Activated naive CD8-positive, alpha-beta T cell (primary cell): ENCODE results near the gene REELD1.

Experiments used
- H3K27ac Mint-ChIP-seq: one replicate; pipeline ENCODE4 v1.8.0; 2021; ENCODE audit warnings: mixed read lengths
- H3K27me3 Mint-ChIP-seq: one replicate; pipeline ENCODE4 v1.8.0; 2021; ENCODE audit warnings: mixed read lengths
- H3K36me3 Mint-ChIP-seq: one replicate; pipeline ENCODE4 v1.8.0; 2021; ENCODE audit warnings: mixed read lengths
- H3K4me1 Mint-ChIP-seq: one replicate; pipeline ENCODE4 v1.8.0; 2021; ENCODE audit warnings: low read depth, mixed read lengths
- H3K4me3 Mint-ChIP-seq: one replicate; pipeline ENCODE4 v1.8.0; 2021; ENCODE audit warnings: mild to moderate bottlenecking, mixed read lengths
- H3K9me3 Mint-ChIP-seq: one replicate; pipeline ENCODE4 v1.8.0; 2021; ENCODE audit warnings: low read depth, mixed read lengths

REELD1 gene

DNA sequence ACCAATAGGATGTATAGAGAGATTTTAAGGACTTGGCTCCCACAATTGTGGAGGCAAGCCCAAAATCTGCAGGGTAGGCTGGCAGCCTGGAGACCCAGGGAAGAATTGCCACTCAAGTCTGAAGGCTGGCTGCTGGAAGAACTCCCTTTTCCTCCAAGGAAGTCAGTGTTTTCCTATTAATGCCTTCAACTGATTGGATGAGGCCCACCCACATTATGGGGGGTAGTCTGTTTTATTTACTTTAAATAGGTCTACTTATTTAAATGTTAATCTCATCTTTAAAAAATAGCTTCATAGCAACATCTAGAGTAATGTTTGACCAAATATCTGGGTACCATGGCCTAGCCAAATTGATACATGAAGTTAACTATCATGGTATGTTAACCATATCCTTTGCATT lies 20.1 kb upstream of the REELD1 start:
- H3K4me1 Mint-ChIP-seq, result no peaks in the 10 kb centered on the region
- no peak overlapping the region for H3K27ac Mint-ChIP-seq
- no peak overlapping the region for H3K4me3 Mint-ChIP-seq
- no peaks in the 10 kb centered on the region for H3K9me3 Mint-ChIP-seq
- H3K36me3 Mint-ChIP-seq, result peaks cover 16% of the 10 kb centered on the region
- no peaks in the 10 kb centered on the region for H3K27me3 Mint-ChIP-seq

DNA sequence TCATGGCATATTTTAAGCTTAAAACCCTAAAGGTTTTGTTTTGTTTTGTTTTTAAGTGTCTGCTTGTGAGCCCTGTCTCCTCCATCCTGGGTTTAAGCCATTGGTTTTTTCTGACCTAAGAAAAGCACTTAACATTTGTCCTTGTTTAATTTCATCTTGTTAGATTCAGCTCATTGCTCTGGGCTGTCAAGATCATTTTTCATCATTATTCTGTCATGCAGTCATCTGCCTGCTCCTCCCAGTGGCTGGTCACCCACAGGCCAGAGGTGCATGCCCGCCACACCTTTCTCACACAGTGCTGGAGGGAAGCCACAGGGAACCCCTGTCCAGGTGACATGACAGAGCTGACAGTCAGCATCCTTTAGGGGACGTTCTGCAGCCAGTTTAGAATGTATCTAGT lies 11.7 kb upstream of the REELD1 start:
- Mint-ChIP-seq H3K36me3 (peaks cover 21% of the 10 kb centered on the region), H3K4me3 (no peak overlapping the region), H3K27ac (no peak overlapping the region), H3K4me1 (no peaks in the 10 kb centered on the region), H3K27me3 (no peaks in the 10 kb centered on the region), H3K9me3 (no peaks in the 10 kb centered on the region)

DNA sequence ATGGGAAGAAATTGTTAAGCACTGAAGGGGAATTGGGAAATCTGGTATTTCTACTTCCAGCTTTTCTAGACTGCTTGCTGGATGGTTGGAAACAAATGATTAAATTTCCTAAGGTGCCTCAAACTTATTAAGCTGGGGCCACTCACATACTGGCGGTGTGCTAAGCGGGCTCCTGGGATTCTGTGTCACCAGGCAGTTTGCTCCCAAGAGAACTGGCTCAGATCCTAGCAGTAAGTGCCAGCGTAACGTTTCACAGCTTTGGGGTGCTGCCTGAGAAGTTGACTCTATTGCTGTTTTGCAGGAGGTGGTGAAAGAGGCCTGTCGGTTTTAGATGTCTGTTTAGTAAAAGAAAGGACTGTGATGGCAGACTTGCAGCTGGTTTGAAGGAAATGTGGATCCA lies 6.9 kb upstream of the REELD1 start:
- Mint-ChIP-seq H3K36me3 (peaks cover 19% of the 10 kb centered on the region), H3K4me1 (no peaks in the 10 kb centered on the region), H3K9me3 (no peaks in the 10 kb centered on the region), H3K27me3 (no peaks in the 10 kb centered on the region), H3K4me3 (no peak overlapping the region), H3K27ac (no peak overlapping the region)

DNA sequence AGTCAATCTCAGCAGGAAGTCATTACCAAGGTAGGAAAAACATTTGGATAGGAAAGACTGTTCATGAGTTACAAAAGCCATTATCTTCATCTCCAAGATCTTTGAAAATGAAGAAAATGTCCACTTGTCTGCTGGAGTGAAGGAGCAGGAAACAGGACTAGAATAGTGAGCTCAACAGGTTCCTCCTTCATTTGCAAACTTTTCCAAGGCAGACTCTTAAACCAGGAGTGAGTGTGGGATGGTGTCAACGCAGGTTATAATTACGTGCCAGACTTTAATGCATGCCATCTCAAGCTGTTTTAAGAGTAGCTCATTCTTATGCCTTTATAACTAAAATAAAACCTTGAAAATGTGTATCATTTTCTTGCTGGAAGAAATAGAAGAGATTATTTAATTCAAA lies 3.4 kb upstream of the REELD1 start:
- no peaks in the 10 kb centered on the region for H3K4me1 Mint-ChIP-seq
- no peaks in the 10 kb centered on the region for H3K27me3 Mint-ChIP-seq
- H3K27ac Mint-ChIP-seq, result no peak overlapping the region
- H3K4me3 Mint-ChIP-seq, result no peak overlapping the region
- H3K36me3 Mint-ChIP-seq, result no peaks in the 10 kb centered on the region
- no peaks in the 10 kb centered on the region for H3K9me3 Mint-ChIP-seq

DNA sequence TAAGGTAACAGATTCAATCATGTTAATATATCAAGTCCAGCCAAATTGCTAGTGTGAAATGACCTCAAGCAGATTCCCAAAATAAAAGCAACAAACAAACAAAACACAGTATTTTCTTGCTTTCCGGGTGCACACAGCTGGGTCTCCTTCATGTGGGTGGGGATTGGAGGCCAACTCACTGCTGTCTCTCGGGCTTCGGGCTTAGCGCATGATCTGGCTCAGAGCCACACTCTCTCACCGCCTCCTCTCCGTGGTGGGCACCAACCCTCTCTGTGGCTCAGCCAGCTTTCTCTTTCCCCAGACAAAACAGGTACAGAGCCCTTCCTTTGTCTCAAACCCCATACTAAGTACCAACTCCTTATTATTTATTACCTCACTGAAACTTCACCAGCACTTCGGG lies 2.9 kb upstream of the REELD1 start:
- H3K36me3 Mint-ChIP-seq, result no peaks in the 10 kb centered on the region
- H3K4me1 Mint-ChIP-seq, result no peaks in the 10 kb centered on the region
- no peaks in the 10 kb centered on the region for H3K27me3 Mint-ChIP-seq
- H3K27ac Mint-ChIP-seq, result no peak overlapping the region
- H3K9me3 Mint-ChIP-seq, result no peaks in the 10 kb centered on the region
- no peak overlapping the region for H3K4me3 Mint-ChIP-seq

DNA sequence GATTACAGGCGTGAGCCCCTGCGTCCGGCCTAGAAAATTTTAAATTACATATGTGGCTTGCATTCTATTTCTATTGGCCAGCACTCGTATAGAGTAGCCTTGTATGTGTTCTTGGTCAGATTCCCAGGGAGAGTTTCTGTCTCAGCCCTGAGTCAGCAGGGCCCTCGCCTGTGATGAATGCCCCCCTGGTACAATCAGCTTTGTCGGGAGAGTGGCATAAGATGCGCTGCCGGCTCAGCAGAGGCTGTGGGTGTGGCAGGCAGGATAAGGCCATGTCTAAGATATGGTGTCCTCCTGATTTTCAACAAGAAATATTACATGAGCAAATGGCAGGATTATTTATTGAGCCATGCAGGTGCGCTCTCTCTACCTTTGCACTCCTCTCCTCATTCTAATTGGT lies 1.6 kb upstream of the REELD1 start:
- no peak overlapping the region for H3K4me3 Mint-ChIP-seq
- H3K9me3 Mint-ChIP-seq, result no peaks in the 10 kb centered on the region
- no peaks in the 10 kb centered on the region for H3K27me3 Mint-ChIP-seq
- H3K36me3 Mint-ChIP-seq, result no peaks in the 10 kb centered on the region
- H3K4me1 Mint-ChIP-seq, result no peaks in the 10 kb centered on the region
- no peak overlapping the region for H3K27ac Mint-ChIP-seq

DNA sequence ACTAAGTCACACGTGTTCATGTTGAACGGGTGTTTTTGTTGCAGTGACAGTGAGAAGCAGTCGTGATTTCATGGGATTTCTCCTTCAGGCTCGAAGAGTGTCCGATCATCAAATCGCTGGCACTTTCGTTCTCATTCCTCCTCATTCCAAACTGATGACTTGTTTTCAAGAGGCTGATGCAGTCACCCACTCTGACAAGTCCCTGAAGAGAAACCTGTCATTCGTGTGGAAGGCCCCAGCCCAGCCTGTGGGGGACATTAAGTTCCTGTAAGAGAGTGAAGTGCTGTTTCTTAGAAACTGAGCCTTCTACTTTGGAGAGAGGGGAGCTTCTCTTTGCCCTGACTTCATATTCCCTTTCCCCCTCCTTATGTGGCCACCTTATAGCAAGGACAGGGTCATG lies 8.0 kb downstream of the REELD1 start:
- Mint-ChIP-seq H3K9me3 (no peaks in the 10 kb centered on the region), H3K27me3 (no peaks in the 10 kb centered on the region), H3K36me3 (peaks cover 3% of the 10 kb centered on the region), H3K4me1 (no peaks in the 10 kb centered on the region), H3K4me3 (no peak overlapping the region), H3K27ac (no peak overlapping the region)

DNA sequence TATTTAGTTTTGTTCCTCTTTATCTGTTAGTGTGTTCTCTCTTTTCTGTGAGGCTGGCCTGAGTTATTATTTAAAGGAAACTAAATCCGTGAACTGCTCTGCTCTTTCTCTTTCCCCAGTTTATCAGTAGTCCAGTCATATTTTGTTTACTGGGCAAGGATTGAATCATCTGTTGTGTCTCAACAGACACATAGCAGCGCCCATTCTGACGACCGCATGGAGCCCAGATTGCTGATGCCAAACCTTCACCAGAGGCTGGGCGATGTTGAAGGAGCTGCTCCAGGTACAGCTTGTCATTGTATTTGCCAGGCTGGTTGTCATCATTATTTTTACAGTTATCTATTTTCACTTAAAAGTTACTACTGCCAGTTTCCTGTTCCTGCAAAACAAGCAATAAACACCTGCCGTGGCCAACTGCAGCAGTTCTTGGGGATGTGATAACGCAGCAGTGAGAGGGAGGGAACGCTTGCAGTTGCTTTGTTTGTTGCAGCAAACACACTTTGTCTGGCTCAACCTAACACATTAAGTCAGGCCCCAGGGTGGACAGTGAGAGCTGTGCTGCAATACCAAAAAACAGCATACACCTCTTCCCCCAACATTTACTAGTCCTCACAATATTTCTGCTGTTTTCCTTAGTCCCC lies 10.1 kb downstream of the REELD1 start:
- Mint-ChIP-seq H3K27me3 (no peaks in the 10 kb centered on the region), H3K4me3 (no peak overlapping the region), H3K4me1 (no peaks in the 10 kb centered on the region), H3K27ac (no peak overlapping the region), H3K9me3 (no peaks in the 10 kb centered on the region), H3K36me3 (peaks cover 4% of the 10 kb centered on the region)

DNA sequence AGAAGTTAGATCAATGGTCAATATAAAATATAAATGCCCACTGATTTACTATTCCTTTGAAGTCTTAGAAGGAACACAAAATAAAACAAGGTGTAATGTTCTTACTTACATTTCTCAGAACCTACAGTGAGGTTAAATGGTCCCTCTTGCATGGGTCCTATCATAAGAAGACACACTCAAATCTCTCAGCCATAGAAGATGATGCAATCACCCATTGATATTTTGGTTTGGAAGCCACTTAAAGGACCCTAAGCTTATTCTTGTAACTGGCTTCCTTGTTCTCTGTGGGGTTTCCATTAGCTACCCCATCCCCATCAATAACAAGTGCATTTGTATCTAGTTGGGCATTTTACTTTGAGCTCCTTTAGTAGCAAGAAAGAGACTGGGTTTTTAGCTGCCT lies 15.1 kb downstream of the REELD1 start:
- no peak overlapping the region for H3K4me3 Mint-ChIP-seq
- peaks cover 4% of the 10 kb centered on the region for H3K36me3 Mint-ChIP-seq
- H3K4me1 Mint-ChIP-seq, result no peaks in the 10 kb centered on the region
- no peaks in the 10 kb centered on the region for H3K27me3 Mint-ChIP-seq
- no peak overlapping the region for H3K27ac Mint-ChIP-seq
- H3K9me3 Mint-ChIP-seq, result peaks cover 5% of the 10 kb centered on the region

DNA sequence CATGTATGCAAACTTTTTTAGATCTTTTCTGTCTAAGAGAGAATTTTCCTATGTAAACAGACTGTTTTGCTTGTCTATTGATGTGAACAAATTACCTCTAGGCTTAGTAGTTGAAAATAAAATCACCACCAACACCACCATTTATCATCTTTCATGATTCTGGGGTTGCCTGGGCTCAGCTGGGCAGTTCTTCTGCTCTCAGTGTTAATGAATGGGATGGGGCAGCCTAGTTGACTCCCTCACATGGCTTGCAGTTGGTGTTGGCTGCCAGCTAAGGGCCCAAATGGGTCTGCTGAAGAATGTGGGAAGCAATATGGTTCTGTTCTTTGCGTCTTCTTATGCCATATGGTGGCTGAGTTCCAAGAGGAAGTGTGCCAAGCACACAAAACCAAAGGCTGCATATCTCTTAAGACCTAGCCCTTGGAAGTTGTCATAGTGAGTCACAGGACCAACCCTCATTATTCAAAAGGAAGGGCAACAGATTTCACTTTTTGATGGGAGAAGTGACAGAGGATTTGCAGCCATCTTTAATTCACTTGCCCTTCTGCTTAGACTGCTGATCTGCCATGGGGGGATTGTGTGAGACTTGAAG lies 17.9 kb downstream of the REELD1 start:
- Mint-ChIP-seq H3K4me3 (no peak overlapping the region), H3K36me3 (peaks cover 2% of the 10 kb centered on the region), H3K27me3 (no peaks in the 10 kb centered on the region), H3K4me1 (no peaks in the 10 kb centered on the region), H3K9me3 (peaks cover 5% of the 10 kb centered on the region), H3K27ac (no peak overlapping the region)

DNA sequence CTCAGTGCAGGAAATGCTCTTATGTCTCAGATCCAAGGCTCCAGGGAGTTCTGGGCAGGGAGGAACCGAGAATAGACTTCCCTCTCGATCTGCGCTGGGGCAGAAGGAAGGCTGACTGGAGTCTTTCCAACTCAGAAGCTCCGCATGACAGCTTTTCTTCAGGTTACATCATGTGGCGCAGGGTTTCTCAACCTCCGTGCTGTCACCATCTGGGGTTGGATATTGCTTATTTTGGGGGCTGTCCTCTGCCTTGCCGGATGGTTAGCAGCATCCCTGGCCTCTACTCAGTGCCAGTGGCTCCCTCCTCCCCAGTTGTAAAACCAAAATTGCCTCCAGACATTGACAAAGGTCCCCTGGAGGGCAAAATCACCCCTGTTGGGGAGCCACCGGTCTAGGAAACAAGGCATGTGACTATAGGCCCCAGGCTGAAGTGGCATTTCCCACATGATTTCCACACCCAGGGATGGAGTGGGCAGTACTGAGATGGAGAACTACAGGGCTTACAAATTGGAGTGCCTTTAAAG lies 21.4 kb downstream of the REELD1 start:
- Mint-ChIP-seq H3K36me3 (no peaks in the 10 kb centered on the region), H3K4me1 (no peaks in the 10 kb centered on the region), H3K27ac (no peak overlapping the region), H3K4me3 (no peak overlapping the region), H3K27me3 (no peaks in the 10 kb centered on the region), H3K9me3 (peaks cover 5% of the 10 kb centered on the region)

DNA sequence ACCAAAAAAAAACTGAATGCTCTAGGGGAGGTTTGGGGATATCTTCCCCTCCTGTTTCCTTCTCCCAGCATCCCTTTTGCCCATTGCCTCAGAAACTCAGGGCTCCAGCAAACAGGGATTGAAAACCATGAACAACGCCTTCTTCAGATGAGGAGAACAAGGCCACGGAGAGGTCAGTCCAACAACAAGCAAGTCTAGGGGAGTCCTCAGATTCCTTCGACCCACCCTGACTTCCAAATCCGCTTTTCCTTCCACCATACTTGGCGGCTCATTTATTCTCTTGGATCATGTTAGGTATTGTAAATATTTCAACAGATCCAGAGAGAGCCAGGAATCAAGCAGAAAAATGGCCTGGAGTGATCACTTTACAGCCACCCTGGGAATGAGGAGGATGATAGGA lies 21.9 kb downstream of the REELD1 start:
- peaks cover 5% of the 10 kb centered on the region for H3K9me3 Mint-ChIP-seq
- no peaks in the 10 kb centered on the region for H3K4me1 Mint-ChIP-seq
- no peaks in the 10 kb centered on the region for H3K27me3 Mint-ChIP-seq
- H3K4me3 Mint-ChIP-seq, result no peak overlapping the region
- H3K36me3 Mint-ChIP-seq, result no peaks in the 10 kb centered on the region
- H3K27ac Mint-ChIP-seq, result no peak overlapping the region

DNA sequence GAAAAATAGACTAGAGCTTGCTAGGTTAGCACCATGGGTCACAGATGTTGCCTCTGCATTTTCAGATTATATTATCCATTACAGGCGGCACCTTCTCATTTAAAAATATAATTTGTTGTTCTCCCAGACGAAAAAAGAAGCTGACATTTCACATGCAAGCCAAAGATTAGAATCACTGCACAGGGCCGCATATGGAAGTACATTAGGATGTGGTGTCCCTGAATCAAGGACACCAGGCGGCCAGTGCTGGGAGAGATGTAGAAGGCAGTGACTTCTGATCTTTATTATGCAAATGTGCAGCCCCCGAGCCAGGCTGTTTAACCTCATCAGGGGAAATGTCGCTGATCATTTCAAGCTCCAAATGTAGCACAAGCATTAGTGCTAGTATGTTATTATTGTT lies 22.8 kb downstream of the REELD1 start:
- peaks cover 3% of the 10 kb centered on the region for H3K4me1 Mint-ChIP-seq
- no peaks in the 10 kb centered on the region for H3K36me3 Mint-ChIP-seq
- H3K27ac Mint-ChIP-seq, result no peak overlapping the region
- H3K27me3 Mint-ChIP-seq, result no peaks in the 10 kb centered on the region
- H3K4me3 Mint-ChIP-seq, result no peak overlapping the region
- H3K9me3 Mint-ChIP-seq, result peaks cover 5% of the 10 kb centered on the region

DNA sequence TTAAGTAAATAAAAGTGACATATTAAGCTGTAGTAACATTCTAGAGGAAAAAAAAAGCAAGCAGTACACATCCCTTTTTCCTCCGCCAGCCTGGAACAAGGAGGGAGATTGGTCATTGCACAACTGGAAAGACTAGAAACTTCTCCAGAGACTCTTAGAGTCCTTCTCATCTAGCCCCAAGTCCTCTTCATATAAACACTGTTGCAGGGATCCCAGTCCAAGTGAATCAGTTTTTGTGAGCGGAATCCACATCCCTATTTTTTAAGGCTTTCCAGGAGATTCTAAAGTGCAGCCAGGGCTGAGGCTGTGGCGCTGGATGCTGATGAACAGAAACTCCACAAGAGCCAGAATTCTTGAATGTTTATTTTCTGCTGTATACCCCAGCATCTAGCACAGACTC lies 23.8 kb downstream of the REELD1 start:
- Mint-ChIP-seq H3K4me1 (peaks cover 6% of the 10 kb centered on the region), H3K9me3 (no peaks in the 10 kb centered on the region), H3K4me3 (no peak overlapping the region), H3K27ac (no peak overlapping the region), H3K27me3 (no peaks in the 10 kb centered on the region), H3K36me3 (no peaks in the 10 kb centered on the region)

DNA sequence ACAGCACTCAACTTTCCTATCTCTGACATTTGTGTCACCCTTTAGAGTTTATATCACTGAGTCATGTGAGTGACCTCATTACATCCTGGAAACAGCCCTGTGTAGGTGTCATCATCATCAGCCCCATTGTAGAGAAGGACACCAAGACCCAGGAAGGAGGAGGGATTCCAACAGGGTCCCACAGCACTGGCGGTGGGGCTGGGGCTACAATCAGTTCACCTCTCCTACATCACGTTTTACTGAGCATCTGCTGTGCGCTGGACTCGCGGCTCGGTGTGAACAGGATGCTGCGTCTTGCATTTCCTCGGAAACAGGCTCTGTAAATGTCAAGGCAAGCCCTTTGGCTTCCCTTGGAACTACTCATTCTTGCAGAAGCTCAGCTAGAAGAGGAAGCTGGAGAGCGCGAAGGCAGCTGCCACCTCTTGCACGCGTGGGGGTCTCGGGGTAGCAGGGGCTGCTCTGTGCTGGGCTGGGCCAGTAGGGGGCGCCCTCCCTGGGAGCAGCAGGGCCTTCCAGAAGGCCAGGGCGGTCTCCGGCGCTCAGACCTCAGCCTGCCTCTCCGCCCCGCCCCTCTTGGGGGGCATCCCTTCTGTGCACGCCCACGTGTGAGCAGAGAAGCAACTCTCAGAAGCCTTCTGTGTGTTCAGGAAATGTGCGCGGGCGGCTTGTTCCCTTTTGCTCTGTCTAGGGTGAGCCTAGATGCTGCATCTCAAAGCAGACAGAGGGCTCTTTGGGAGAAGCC lies 29.0 kb downstream of the REELD1 start:
- peaks cover under 1% of the 10 kb centered on the region for H3K36me3 Mint-ChIP-seq
- H3K4me1 Mint-ChIP-seq, result peaks cover 27% of the 10 kb centered on the region
- peak overlapping the region; percentile 64 for H3K27ac Mint-ChIP-seq
- H3K4me3 Mint-ChIP-seq, result peak overlapping the region; percentile 47
- H3K27me3 Mint-ChIP-seq, result no peaks in the 10 kb centered on the region
- no peaks in the 10 kb centered on the region for H3K9me3 Mint-ChIP-seq
